PC-3 (cell line): ENCODE data around the gene SLAMF8. TPM values are rescaled to one million over a fixed set of nuclear protein-coding genes. Genes with fewer than 3 reads are reported as not detected.

Experiments used
- ATAC-seq: fragments of 200-7000 bp; cut with Tn5 transposase; 2 replicates; pipeline ENCODE4 v1.9.1; 2020; ENCODE audit warnings: mild to moderate bottlenecking, moderate library complexity
- BruUV-seq: library from RNA; stranded (reverse); fragments of 400-500 nt; replicated peaks from 2 replicates; lab custom pipeline; 2021; lab: Mats Ljungman, UMichigan
- CTCF ChIA-PET: fragments of 300-600 bp; sonication (Branson Sonifier 250); formaldehyde crosslinking; loops from one replicate; lab custom pipeline; 2022; ENCODE audit warnings: antibody characterized with exemption; lab: Charles Lee
- POLR2A ChIA-PET: fragments of 300-600 bp; sonication (Branson Sonifier 250); formaldehyde crosslinking; loops from one replicate; lab custom pipeline; 2022; ENCODE audit warnings: antibody characterized with exemption; ENCODE audit not compliant: unreplicated experiment; lab: Charles Lee
- DNase-seq: peaks from one replicate; pipeline ENCODE4 v3.0.0-alpha.2; 2015
- H2AFZ ChIP-seq: fragments of 300-600 bp; sonication (generic); 2 replicates; pipeline ENCODE4 v1.6.0; 2016; ENCODE audit warnings: antibody characterized with exemption, low read length
- H3F3A ChIP-seq: fragments of 300-600 bp; sonication (generic); one replicate; pipeline ENCODE4 v1.6.0; 2017; ENCODE audit warnings: antibody characterized with exemption, low read length, control low read depth, mild to moderate bottlenecking; ENCODE audit not compliant: unreplicated experiment
- H3K27ac ChIP-seq: fragments of 300-600 bp; sonication (generic); 2 replicates; pipeline ENCODE4 v1.5.1; 2016; ENCODE audit warnings: mild to moderate bottlenecking, low read length
- H3K27me3 ChIP-seq: fragments of 300-600 bp; sonication (generic); 2 replicates; pipeline ENCODE4 v1.6.1; 2016; ENCODE audit warnings: low read length, mixed read lengths
- H3K36me3 ChIP-seq: fragments of 300-600 bp; sonication (generic); 2 replicates; pipeline ENCODE4 v1.6.1; 2016; ENCODE audit warnings: low read depth, mixed run types, low read length, mixed read lengths
- H3K4me1 ChIP-seq: fragments of 300-600 bp; sonication (generic); 2 replicates; pipeline ENCODE4 v1.5.1; 2016; ENCODE audit warnings: low read length; ENCODE audit not compliant: insufficient read depth
- H3K4me2 ChIP-seq: fragments of 300-600 bp; sonication (generic); 2 replicates; pipeline ENCODE4 v1.6.0; 2016; ENCODE audit warnings: low read length
- H3K4me3 ChIP-seq: fragments of 300-600 bp; sonication (generic); 2 replicates; pipeline ENCODE4 v1.5.1; 2016; ENCODE audit warnings: mild to moderate bottlenecking, low read length, mixed read lengths
- H3K79me2 ChIP-seq: fragments of 300-600 bp; sonication (generic); 2 replicates; pipeline ENCODE4 v1.6.1; 2017; ENCODE audit warnings: low read length, mixed read lengths
- H3K9ac ChIP-seq: fragments of 300-600 bp; sonication (generic); 2 replicates; pipeline ENCODE4 v1.6.0; 2016; ENCODE audit warnings: mild to moderate bottlenecking, low read length
- H3K9me2 ChIP-seq: fragments of 300-600 bp; sonication (generic); replicated peaks from 2 replicates; pipeline ENCODE4 v1.6.1; 2016; ENCODE audit warnings: mixed run types, low read length, mixed read lengths
- H3K9me3 ChIP-seq: fragments of 300-600 bp; sonication (generic); 2 replicates; pipeline ENCODE4 v1.6.1; 2016; ENCODE audit warnings: low read length, mixed read lengths
- H4K20me1 ChIP-seq: fragments of 300-600 bp; sonication (generic); 2 replicates; pipeline ENCODE4 v1.6.1; 2016; ENCODE audit warnings: low read length, mixed read lengths
- CTCF ChIP-seq: fragments of 300-600 bp; sonication (generic); conservative IDR thresholded peaks from 2 replicates; pipeline ENCODE4 v1.5.1; 2017; ENCODE audit warnings: antibody characterized with exemption, low read depth, mild to moderate bottlenecking, low read length
- EZH2 ChIP-seq: fragments of 300-600 bp; sonication (generic); IDR thresholded peaks from one replicate; pipeline ENCODE4 v1.6.1; 2017; ENCODE audit warnings: antibody characterized with exemption, mild to moderate bottlenecking, low read length; ENCODE audit not compliant: unreplicated experiment
- EZH2phosphoT487 ChIP-seq: fragments of 300-600 bp; sonication (generic); IDR thresholded peaks from 2 replicates; pipeline ENCODE4 v1.6.1; 2018; ENCODE audit warnings: mild to moderate bottlenecking, antibody characterized with exemption, low read length, borderline replicate concordance
- intact Hi-C: fragments of 100-400 bp; cut with micrococcal nuclease; formaldehyde crosslinking; loops from 2 replicates; pipeline ENCODE4 v1.9.0; 2023
- total RNA-seq: library from RNA; depleted of rRNA; stranded (reverse); fragments of >200 nt; gene quantifications from 2 replicates; pipeline ENCODE4 v1.2.3, GENCODE V29; 2014

SLAMF8 gene
- total RNA-seq, 1 experiment from 2014 or later, result not detected

GRCh38 chr1:159827549-159827948 is 876 bp downstream of the SLAMF8 start:
- TF ChIP-seq EZH2 (no peak), CTCF (no peak), EZH2phosphoT487 (no peak)
- no peaks in the 10 kb centered on the region for H3F3A ChIP-seq
- POLR2A ChIA-PET, result no interaction called here
- H3K27me3 ChIP-seq, result no peaks in the 10 kb centered on the region
- no peak overlapping the region for H3K4me2 ChIP-seq
- ATAC-seq, result no peak
- CTCF ChIA-PET, result no interaction called here
- no peaks in the 10 kb centered on the region for H3K9me3 ChIP-seq
- no peak for DNase-seq
- BruUV-seq, result no TSS peak
- no peak overlapping the region for H3K27ac ChIP-seq
- no peak overlapping the region for H3K9ac ChIP-seq
- no peaks in the 10 kb centered on the region for H4K20me1 ChIP-seq
- H2AFZ ChIP-seq, result no peak overlapping the region
- intact Hi-C loops, result no loop called here
- H3K79me2 ChIP-seq, result no peaks in the 10 kb centered on the region
- no peaks in the 10 kb centered on the region for H3K36me3 ChIP-seq
- no peaks in the 10 kb centered on the region for H3K9me2 ChIP-seq
- H3K4me3 ChIP-seq, result no peak overlapping the region
- no peaks in the 10 kb centered on the region for H3K4me1 ChIP-seq

- no peak overlapping the region for H3K4me2 ChIP-seq
- ChIA-PET CTCF (no interaction called here), POLR2A (no interaction called here)
- H3K9ac ChIP-seq, result no peak overlapping the region
- no peaks in the 10 kb centered on the region for H3K79me2 ChIP-seq
- DNase-seq (peak; percentile 19), ATAC-seq (no peak)
- H3K36me3 ChIP-seq, result no peaks in the 10 kb centered on the region
- intact Hi-C loops, result no loop called here
- no peaks in the 10 kb centered on the region for H3K9me3 ChIP-seq
- TF ChIP-seq CTCF (no peak), EZH2phosphoT487 (no peak), EZH2 (no peak)
- BruUV-seq, result no TSS peak
- no peaks in the 10 kb centered on the region for H3K4me1 ChIP-seq
- H3K9me2 ChIP-seq, result no peaks in the 10 kb centered on the region
- no peak overlapping the region for H2AFZ ChIP-seq
- H3K27ac ChIP-seq, result no peak overlapping the region
- no peaks in the 10 kb centered on the region for H4K20me1 ChIP-seq
- H3F3A ChIP-seq, result no peaks in the 10 kb centered on the region
- H3K4me3 ChIP-seq, result no peak overlapping the region
- H3K27me3 ChIP-seq, result no peaks in the 10 kb centered on the region
Measured at GRCh38 chr1:159828176-159828575, 1.5 kb downstream of the SLAMF8 start.

- H3K79me2 ChIP-seq, result no peaks in the 10 kb centered on the region
- H3K9me3 ChIP-seq, result no peaks in the 10 kb centered on the region
- BruUV-seq, result no TSS peak
- no peaks in the 10 kb centered on the region for H3K27me3 ChIP-seq
- POLR2A ChIA-PET, result no interaction called here
- no peaks in the 10 kb centered on the region for H3K4me1 ChIP-seq
- no peak overlapping the region for H2AFZ ChIP-seq
- no peak for DNase-seq
- H3K36me3 ChIP-seq, result no peaks in the 10 kb centered on the region
- TF ChIP-seq CTCF, result no peak
- no peak for TF ChIP-seq EZH2
- no peak for TF ChIP-seq EZH2phosphoT487
- H3K27ac ChIP-seq, result no peak overlapping the region
- CTCF ChIA-PET, result no interaction called here
- H3K4me3 ChIP-seq, result no peak overlapping the region
- no peaks in the 10 kb centered on the region for H4K20me1 ChIP-seq
- no peak for ATAC-seq
- no peak overlapping the region for H3K4me2 ChIP-seq
- H3F3A ChIP-seq, result no peaks in the 10 kb centered on the region
- intact Hi-C loops, result no loop called here
- H3K9ac ChIP-seq, result no peak overlapping the region
- H3K9me2 ChIP-seq, result no peaks in the 10 kb centered on the region
Measured at GRCh38 chr1:159828581-159829272, 2.1 kb downstream of the SLAMF8 start.
